ENCODE data around the gene ADA.

The ADA gene

GRCh38 chr20:44621939-44622338, 29.6 kb downstream of the ADA start:
- DNase-seq, result no peak

DNA sequence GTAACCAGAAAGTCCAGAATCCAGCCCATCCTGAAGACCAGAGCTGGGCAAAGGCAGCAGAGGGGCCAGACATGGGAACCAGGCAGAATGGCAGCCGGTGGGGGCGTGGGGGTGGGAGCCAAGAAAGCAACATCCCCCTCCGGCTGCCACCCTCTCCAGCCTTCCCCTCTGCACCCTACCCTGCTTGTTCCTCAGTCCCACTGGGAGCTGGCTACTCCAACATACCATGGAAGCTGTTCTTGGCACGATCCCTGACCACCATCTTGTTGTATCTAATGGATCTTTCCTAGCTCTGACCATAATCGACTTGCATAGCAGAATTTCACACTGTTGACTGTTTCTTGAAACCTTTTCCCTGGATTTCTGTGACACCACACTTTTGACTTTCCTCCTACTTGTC, 30.2 kb downstream of the ADA start:
- no peak for DNase-seq

GRCh38 chr20:44620030-44620429, 31.5 kb downstream of the ADA start:
- DNase-seq, result no peak

GRCh38 chr20:44619294-44619693, 32.2 kb downstream of the ADA start:
- no peak for DNase-seq

GRCh38 chr20:44618318-44618731, 33.2 kb downstream of the ADA start:
- DNase-seq, result no peak

DNA sequence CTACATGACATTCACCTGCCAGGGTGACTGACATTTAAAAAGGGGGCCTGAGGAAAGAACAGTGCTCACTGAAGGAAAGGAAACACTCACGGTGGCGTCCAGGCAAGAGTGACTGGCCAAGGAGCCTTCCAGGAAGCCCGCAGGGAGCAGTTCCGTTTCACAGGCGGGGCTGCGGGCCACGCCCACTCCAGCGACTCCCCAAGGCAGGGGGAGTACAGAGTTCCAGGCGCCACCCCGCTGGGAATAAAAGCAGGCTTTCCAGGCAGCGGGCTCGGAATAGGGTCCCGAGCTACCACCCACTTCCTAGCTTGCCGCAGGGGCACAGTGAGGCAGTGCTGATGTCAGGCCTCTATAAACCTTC, 34.9 kb downstream of the ADA start:
- DNase-seq, result no peak

GRCh38 chr20:44615876-44616603, 35.5 kb downstream of the ADA start:
- no peak for DNase-seq

DNA sequence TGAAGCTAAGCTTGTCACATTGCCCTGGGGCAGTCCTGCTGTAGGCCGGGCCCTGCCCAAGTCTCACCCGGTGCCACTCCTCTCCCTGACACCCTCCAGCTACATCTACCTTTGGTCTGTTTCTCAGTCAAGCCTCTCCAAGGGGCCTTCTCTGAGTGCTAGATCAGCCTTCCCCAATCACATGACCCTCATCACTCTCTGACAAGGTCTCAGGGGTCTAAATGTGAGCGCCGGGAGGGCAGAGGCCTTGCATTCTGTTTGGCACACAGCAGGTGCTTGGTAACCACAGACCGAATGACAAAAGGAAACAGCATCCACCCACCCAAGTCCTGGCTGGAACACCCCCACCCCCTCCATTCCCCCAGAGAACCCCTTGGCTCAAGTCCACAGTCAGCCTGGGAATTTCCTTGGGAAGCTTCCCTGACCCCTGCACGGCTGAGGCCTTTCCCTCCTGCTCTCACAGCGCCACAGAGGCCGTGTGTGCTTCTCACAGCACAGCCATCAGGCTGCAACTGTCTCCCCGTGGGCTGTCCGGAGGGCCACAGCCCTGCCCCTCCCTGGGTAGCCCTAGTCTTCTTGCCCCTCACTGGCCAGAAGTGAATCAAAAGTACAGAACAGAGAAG, 36.2 kb downstream of the ADA start:
- no peak for DNase-seq

DNA sequence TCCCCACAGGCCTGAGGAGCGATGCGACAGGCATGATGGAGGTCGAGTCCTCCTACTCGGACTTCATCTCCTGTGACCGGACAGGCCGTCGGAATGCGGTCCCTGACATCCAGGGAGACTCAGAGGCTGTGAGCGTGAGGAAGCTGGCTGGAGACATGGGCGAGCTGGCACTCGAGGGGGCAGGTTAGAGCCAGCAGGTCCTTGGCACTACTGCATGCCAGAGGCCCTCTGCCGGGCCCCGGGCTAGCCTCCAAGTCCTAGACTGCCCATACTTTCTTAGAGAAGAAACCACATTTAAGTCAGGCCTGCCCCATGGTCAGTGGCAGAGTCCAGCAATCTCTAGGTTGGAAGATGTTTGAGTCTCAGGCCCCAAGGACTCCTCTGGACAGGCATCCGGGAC, 37.0 kb downstream of the ADA start:
- no peak for DNase-seq

GRCh38 chr20:44613575-44613974, 37.9 kb downstream of the ADA start:
- no peak for DNase-seq

DNA sequence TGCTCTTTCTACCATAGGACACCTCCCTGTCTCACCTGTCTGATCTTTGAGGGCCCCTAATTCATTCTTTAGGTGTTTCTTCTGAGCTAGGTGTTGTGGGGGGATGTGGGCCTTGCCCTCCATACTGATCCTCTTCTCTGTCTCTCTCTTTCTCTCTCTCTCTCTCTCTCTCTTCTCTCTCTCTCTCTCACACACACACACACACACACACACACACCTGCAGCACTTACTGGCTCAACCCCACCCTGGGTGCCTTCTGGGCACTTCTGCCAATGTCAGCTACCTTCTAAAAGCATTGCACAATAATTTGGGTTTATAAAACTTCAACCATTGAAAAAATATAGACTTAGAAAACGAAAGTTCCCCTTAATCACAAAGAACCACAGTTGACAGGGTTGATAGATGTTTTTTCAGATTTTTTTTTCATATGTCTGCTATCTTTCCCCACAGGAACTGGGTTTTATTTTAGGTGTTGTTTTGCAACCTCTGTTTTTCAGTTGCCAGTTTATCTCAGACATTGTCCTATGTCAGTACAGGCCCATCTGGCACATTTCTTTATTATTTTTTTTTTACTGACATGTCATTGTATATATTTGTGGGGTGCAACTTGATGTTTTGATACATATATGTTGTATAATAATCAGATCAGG, 41.1 kb downstream of the ADA start:
- DNase-seq, result no peak

GRCh38 chr20:44609516-44610312, 41.8 kb downstream of the ADA start:
- DNase-seq, result peak; percentile 87

DNA sequence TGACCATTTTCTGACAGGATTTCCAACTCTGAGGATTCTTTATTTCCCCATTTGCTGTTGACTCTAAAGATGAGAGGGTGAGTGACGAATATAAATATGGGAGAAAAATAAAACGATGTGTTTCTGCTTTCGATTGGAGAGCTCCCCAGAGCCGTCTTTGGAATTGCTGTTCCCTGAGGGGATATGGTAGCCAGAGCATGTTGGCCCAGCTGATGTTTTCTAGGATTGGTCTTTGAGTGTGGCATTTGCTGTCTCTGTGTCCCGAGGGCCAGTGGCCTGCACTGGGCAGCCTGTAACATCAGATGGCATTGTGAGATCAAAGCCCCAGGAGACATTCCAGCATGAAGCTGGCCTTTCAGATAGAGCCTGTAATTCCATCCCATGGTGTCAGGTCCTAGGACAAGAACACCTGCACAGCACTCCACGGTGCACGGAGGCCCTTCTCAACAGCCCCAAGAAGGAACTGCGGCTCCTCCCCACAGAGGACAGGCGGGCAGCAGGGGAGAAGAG, 42.4 kb downstream of the ADA start:
- no peak for DNase-seq

DNA sequence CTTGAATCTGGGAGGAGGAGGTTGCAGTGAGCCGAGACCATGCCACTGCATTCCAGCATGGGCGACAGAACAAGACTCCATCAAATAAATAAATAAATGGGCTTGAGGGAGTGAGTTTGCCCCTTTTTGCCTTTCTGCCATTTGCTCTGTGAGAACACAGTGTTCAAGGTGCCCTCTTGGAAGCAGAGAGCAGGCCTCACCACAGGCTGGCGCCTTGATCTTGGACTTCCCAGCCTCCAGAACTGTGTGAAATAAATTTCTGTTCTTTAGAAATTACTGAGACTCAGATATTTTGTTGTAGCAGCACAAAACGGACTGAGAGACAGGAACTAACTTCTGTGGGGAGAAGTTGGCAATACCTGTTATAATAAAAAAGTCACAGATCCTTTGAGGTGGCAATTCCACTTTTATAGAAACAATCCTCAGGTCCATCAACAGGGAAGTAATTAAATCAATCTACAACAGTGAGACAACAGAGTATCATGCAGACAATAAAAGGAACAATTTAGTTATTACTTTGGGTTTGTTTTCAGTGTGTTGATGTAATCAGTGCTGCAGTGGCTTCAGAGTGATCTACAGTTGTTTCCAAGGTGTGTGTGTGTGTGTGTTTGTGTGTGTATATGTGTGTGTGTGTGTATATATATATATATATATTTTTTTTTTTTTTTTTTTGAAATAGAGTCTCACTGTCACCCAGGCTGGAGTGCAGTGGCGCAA, 44.6 kb downstream of the ADA start:
- DNase-seq, result no peak

DNA sequence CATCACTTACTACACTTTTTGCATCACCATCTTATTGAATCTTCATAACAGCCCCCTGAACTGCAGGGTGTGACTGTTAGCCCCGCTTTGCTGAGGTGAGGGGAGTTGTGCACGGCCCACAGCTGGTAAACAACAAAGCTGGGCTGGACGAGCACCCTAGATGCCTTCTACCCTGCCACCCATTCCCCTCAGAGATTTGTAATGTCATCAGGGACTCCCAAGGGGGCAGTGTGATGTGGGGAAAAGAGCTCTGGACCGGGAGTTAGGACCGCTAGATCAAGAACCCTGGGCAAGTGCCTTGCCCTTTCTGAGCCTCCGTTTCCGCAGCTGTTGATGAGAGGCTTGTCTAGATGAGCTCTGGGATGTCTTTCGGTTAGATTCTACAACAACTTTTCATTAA, 48.2 kb downstream of the ADA start:
- no peak for DNase-seq

- DNase-seq, result no peak
These were observed 49.7 kb downstream of the ADA start for GRCh38 chr20:44601801-44602204.

GRCh38 chr20:44601236-44601671, 50.2 kb downstream of the ADA start:
- DNase-seq, result no peak

- DNase-seq, result no peak
These were observed 50.7 kb downstream of the ADA start for GRCh38 chr20:44600758-44601201.

DNA sequence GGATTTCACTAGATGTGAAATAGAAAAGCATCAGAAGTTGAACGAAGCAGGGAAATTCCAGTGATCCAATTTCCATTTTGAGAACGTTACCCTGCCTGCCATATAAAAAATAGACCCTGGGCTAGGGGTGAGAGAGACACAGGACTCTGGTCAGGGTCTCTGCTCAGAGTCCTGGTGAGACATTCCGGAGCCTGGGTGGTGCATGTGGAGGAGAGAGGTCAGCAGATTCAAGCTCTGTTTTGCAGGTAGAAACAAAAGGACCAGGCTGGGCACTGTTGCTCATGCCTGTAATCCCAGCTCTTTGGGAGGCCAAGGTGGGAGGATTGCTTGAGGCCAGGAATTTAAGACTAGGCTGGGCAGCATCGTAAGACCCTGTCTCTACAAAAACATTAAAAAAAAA, 51.2 kb downstream of the ADA start:
- no peak for DNase-seq

- DNase-seq, result no peak
These were observed 51.8 kb downstream of the ADA start for GRCh38 chr20:44599715-44600114.

DNA sequence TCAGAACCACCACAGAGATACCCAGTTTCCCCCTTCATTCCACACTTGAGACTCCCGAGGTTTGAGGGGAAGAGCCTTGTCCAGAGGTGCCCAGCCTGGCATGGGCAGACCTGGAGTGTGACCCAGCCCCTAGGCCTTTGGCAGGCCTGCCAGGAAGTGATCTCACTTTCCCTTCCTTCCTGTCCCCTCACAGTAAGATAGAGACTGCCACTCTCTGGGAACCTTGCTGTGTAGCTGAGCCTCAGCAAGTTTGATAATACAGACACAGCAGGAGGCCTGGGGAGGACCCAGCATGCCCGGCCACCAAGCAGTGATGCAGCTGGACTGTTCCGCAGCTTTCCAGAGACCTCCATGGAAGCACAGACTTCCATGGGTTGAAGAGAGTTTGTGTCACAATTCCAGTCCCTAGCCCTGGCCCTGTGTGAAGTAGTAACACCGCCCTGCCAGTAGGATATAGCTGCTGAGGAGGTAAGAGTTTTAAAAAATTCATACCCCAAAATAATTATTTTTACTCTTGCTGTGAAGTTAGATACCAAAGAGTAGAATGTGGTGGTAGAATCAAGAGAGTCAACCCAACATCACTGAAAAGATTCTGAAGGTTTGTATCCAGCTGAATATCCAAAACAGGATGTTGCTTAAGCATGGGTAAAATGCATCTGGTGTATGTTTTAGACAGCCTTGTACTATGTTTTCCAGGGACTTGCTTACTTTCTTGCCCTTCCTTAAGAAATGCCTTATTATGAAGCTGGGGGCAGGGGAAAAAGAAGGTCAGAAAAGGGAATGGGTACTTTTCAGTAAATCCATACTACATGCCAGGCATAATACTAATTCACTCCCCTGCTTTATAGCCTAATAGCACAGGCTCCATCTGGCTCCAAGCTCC, 52.8 kb downstream of the ADA start:
- DNase-seq, result no peak

DNA sequence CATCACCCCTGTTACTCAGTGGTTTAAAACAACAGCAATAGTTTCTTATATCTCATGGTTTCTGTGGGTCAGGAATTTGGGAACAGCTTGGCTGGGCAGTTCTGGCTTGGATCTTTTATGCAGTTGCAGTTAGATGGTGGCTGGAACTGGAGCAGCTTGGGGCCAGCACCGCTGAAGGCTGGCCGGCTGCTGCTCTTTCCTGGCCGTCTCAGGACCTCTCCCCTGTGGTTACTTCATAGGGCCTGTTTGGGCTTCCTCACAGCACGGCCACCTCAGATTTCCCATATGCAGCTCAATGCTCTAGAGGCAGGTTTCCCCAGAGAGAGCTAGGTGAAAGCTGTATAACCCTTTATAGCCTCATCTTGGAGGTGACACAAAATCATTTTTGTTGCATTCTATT, 53.6 kb downstream of the ADA start:
- no peak for DNase-seq
